Psoas muscle (tissue), 8 donors: Measurements from ENCODE around the gene KLRF1. TPM values are rescaled to one million over a fixed set of nuclear protein-coding genes. Genes with fewer than 3 reads are reported as not detected.
A peak's percentile ranks its signal among the peaks of the same experiment; 100 is the strongest.

ENCODE experiments used
- ATAC-seq, 4 donors: fragments of 200-7000 bp; cut with Tn5 transposase; one replicate each; pipeline ENCODE4 v1.9.1; 2020; ENCODE audit warnings: moderate library complexity in 3 of 4, mild to moderate bottlenecking in 2 of 4
- DNase-seq, 2 donors: peaks; one replicate each; pipeline ENCODE4 v3.0.0-alpha.2; 2020
- H3K27ac ChIP-seq: fragments of 200-600 bp; one replicate; pipeline ENCODE4 v1.8.0; 2022
- H3K27me3 ChIP-seq, 3 donors: fragments of 200-600 bp in 1 of 3; one replicate each; pipeline versions ENCODE4 v1.6.1 to v1.8.0; 2013 to 2022; ENCODE audit warnings: low read length in 2 of 3, mild to moderate bottlenecking in 2 of 3, moderate library complexity in 1 of 3; ENCODE audit not compliant: insufficient read depth in 3 of 3
- H3K36me3 ChIP-seq, 2 donors: fragments of 200-600 bp in 1 of 2; one replicate each; pipeline versions ENCODE4 v1.6.1 to v1.8.0; 2013 to 2022; ENCODE audit warnings: low read depth in 1 of 2, mild to moderate bottlenecking in 1 of 2, moderate library complexity in 1 of 2; ENCODE audit not compliant: insufficient read depth in 1 of 2
- H3K4me1 ChIP-seq: fragments of 200-600 bp; one replicate; pipeline ENCODE4 v1.8.0; 2022
- H3K4me3 ChIP-seq: fragments of 200-600 bp; one replicate; pipeline ENCODE4 v1.8.0; 2022; ENCODE audit warnings: mild to moderate bottlenecking
- H3K9me3 ChIP-seq: fragments of 200-600 bp; one replicate; pipeline ENCODE4 v1.8.0; 2022
- CTCF ChIP-seq: fragments of 200-600 bp; IDR thresholded peaks from one replicate; pipeline ENCODE4 v1.8.0; 2022; ENCODE audit warnings: antibody characterized with exemption
- WGBS, 3 donors: extraction: QIAGEN DNeasy Blood & Tissue Kit; methylation state at CpG; one replicate each; pipeline versions ENCODE4 v1.1.6 to v1.1.7; 2013; 5-methylcytosine and 5-hydroxymethylcytosine counted together
- intact Hi-C, 2 donors: fragments of 100-400 bp; cut with DNase I; formaldehyde crosslinking; loops; one replicate each; pipeline versions ENCODE4 v1.11.0 to v1.14.2; 2022
- polyA plus RNA-seq, 3 donors: library from polyadenylated mRNA; stranded (reverse); fragments of 200-250 nt; gene quantifications; one replicate each; pipeline ENCODE4 v1.2.3, GENCODE V29; 2013
- total RNA-seq, 4 donors: library from RNA; stranded (reverse); fragmentation: NEBNext Ultra II Directional in 2 of 4; extraction: Animal tissue kit (Norgen Biotek cat#: 25700) in 2 of 4; gene quantifications; one replicate each; pipeline versions ENCODE4 v1.2.1 to v1.2.4, GENCODE V29; 2021 to 2023
- donor health status: healthy with polysubstance abuse.
- donor health status: DM: no; HTN: no; CAD: no; lungs with moderate emphysema.
- donor health status: Bipolar disorder and iron deficiency.
- donor health status: healthy.
- donor health status: DM: yes; HTN: yes; CAD: no.
- donor health status: DM: no; HTN: no; CAD: no.
- donor health status: DM: no; HTN: no; CAD: no.
- donor health status: DM: yes; HTN: yes; CAD: no.

Gene KLRF1
- total and polyA plus RNA-seq, 7 donors = 0.09 to 0.49 (median 0.14) TPM; not detected in 3

GRCh38 chr12:9868951-9869306, 41.6 kb downstream of the KLRF1 start:
- Histone ChIP-seq H3K9me3 (no peaks in the 10 kb centered on the region), H3K4me1 (peaks cover 13% of the 10 kb centered on the region), H3K4me3 (peak overlapping the region; percentile 71), H3K27me3 (no peaks in the 10 kb centered on the region), H3K27ac (peak overlapping the region; percentile 86), H3K36me3 (no peaks in the 10 kb centered on the region)
- intact Hi-C loops = loop anchor here in 1 of 2 donors (5.0 kb wide), 1 partner anchor 853 kb away; the partner anchor contains the start of gene YBX3
- no peak for TF ChIP-seq CTCF
- DNase-seq (no peak), ATAC-seq (no peak)
- 37 to 47% (median 42%) methylated on average over 4 of the region's 4 CpGs for WGBS, 3 donors

GRCh38 chr12:9869307-9870161, 42.3 kb downstream of the KLRF1 start, which contains the start of gene CLEC2B:
TSS of gene CLEC2B (minus strand) at chr12:9869354.
- peak within 1 kb of the TSS; percentile 86 for H3K27ac ChIP-seq
- no peak for TF ChIP-seq CTCF
- intact Hi-C loops = loop anchor here in 1 of 2 donors (5.0 kb wide), 1 partner anchor 853 kb away; the partner anchor contains the start of gene YBX3

GRCh38 chr12:9870286-9870866, 43.1 kb downstream of the KLRF1 start:
- ATAC-seq = peak in 1 of 4 donors; percentile 45
- 62 to 68% (median 62%) methylated on average over 2 of the region's 2 CpGs for WGBS, 3 donors
- no peak for TF ChIP-seq CTCF
- peaks cover 13% of the 10 kb centered on the region for H3K4me1 ChIP-seq
- H3K27ac ChIP-seq = peak overlapping the region; percentile 86
- no peaks in the 10 kb centered on the region for H3K9me3 ChIP-seq
- no peaks in the 10 kb centered on the region for H3K27me3 ChIP-seq
- no peak for DNase-seq
- H3K4me3 ChIP-seq = peak overlapping the region; percentile 71
- H3K36me3 ChIP-seq = no peaks in the 10 kb centered on the region
- intact Hi-C loops = no loop called here

More at GRCh38 chr12:9869307-9870161, 42.3 kb downstream of the KLRF1 start, which contains the start of gene CLEC2B:
- DNase-seq (no peak), ATAC-seq (peak; percentile 58 to 88 (median 81))
- Histone ChIP-seq H3K4me1 (peaks cover 13% of the 10 kb centered on the region), H3K36me3 (no peaks in the 10 kb centered on the region), H3K27me3 (no peaks in the 10 kb centered on the region), H3K9me3 (no peaks in the 10 kb centered on the region), H3K4me3 (peak within 1 kb of the TSS; percentile 71)
- 16 to 19% (median 17%) methylated on average over 11 of the region's 11 CpGs for WGBS, 3 donors

- no peak for TF ChIP-seq CTCF
- 36 to 54% (median 48%) methylated on average over 3 of the region's 3 CpGs for WGBS, 3 donors
- no peaks in the 10 kb centered on the region for H3K27me3 ChIP-seq
- DNase-seq (no peak), ATAC-seq (no peak)
- peaks cover 13% of the 10 kb centered on the region for H3K4me1 ChIP-seq
- peak overlapping the region; percentile 86 for H3K27ac ChIP-seq
- intact Hi-C loops = no loop called here
- H3K9me3 ChIP-seq = no peaks in the 10 kb centered on the region
- peak overlapping the region; percentile 19 for H3K4me3 ChIP-seq
- H3K36me3 ChIP-seq = no peaks in the 10 kb centered on the region
Measured at GRCh38 chr12:9872162-9872561, 44.9 kb downstream of the KLRF1 start.
